K562 (cell line): ENCODE measurements around the gene TMA7B. TPM values are rescaled to one million over a fixed set of nuclear protein-coding genes. Genes with fewer than 3 reads are reported as not detected.
A peak's percentile ranks its signal among the peaks of the same experiment; 100 is the strongest.

Experiments used
- E2F5 ChIP-seq: sonication (generic); formaldehyde crosslinking; IDR thresholded peaks from 2 replicates; pipeline ENCODE4 v1.8.0; 2022; ENCODE audit warnings: mild to moderate bottlenecking, missing genetic modification reagents
- HMGN3 ChIP-seq: IDR thresholded peaks from 2 replicates; pipeline ENCODE4 v1.6.1; 2011; ENCODE audit warnings: borderline replicate concordance, low read depth, mild to moderate bottlenecking, mixed read lengths, low read length; ENCODE audit not compliant: insufficient read length; ENCODE audit errors: extremely low read depth
- HOXB6 ChIP-seq: fragments of 250-450 bp; sonication (Bioruptor Pico); IDR thresholded peaks from 2 replicates; pipeline ENCODE4 v1.5.1; 2022; ENCODE audit warnings: mild to moderate bottlenecking, borderline replicate concordance
- LEF1 ChIP-seq: fragments of 450-650 bp; IDR thresholded peaks from 2 replicates; pipeline ENCODE4 v1.6.1; 2016; ENCODE audit warnings: mild to moderate bottlenecking
- MAFF ChIP-seq: IDR thresholded peaks from 2 replicates; pipeline ENCODE4 v1.6.1; 2012; ENCODE audit warnings: low read length, improper control_type of control experiment
- MED1 ChIP-seq: sonication (generic); formaldehyde crosslinking; IDR thresholded peaks from 2 replicates; pipeline ENCODE4 v1.8.1; 2023; ENCODE audit warnings: missing genetic modification reagents, borderline replicate concordance
- NEUROD1 ChIP-seq: fragments of 150-350 bp; IDR thresholded peaks from 2 replicates; pipeline ENCODE4 v1.6.1; 2014; ENCODE audit warnings: borderline replicate concordance, low read length, low read depth; ENCODE audit not compliant: partially characterized antibody
- PHF8 ChIP-seq: fragments of 200-600 bp; sonication (generic); IDR thresholded peaks from 2 replicates; pipeline ENCODE4 v1.6.1; 2012; ENCODE audit warnings: mixed run types, mild to moderate bottlenecking, inconsistent platforms, low read length, moderate library complexity, borderline replicate concordance
- POLR2G ChIP-seq: fragments of 200-400 bp; formaldehyde crosslinking; IDR thresholded peaks from 2 replicates; pipeline ENCODE4 v1.6.1; 2017; ENCODE audit warnings: low read depth, mild to moderate bottlenecking, antibody characterized with exemption, low read length, moderate library complexity
- RERE ChIP-seq: sonication (generic); formaldehyde crosslinking; IDR thresholded peaks from 2 replicates; pipeline ENCODE4 v1.8.0; 2023; ENCODE audit warnings: missing genetic modification reagents, mild to moderate bottlenecking, borderline replicate concordance
- RFX1 ChIP-seq: fragments of 450-650 bp; IDR thresholded peaks from 2 replicates; pipeline ENCODE4 v1.6.1; 2016; ENCODE audit warnings: mild to moderate bottlenecking, moderate library complexity
- RFX7 ChIP-seq: fragments of 250-450 bp; sonication (Bioruptor Pico); IDR thresholded peaks from 2 replicates; pipeline ENCODE4 v1.5.1; 2021; ENCODE audit warnings: mild to moderate bottlenecking
- SNRNP70 ChIP-seq: fragments of 200-400 bp; formaldehyde crosslinking; optimal IDR thresholded peaks from 2 replicates; pipeline ENCODE3; 2017; ENCODE audit warnings: low read depth, low read length
- TEAD1 ChIP-seq, 2 experiments: fragments of 450-650 bp in 1 of 2; sonication (generic) in 1 of 2; formaldehyde crosslinking; IDR thresholded peaks; 2 replicates each; pipeline versions ENCODE4 v1.4.0 to v1.8.0; 2020 to 2022; ENCODE audit warnings: mild to moderate bottlenecking in 2 of 2, missing genetic modification reagents in 1 of 2
- TEAD2 ChIP-seq: fragments of 450-650 bp; IDR thresholded peaks from 2 replicates; pipeline ENCODE4 v1.6.1; 2016; ENCODE audit warnings: missing genetic modification characterization, control low read depth, missing compliant biosample characterization
- THAP7 ChIP-seq: fragments of 250-450 bp; sonication (Bioruptor Pico); IDR thresholded peaks from 2 replicates; pipeline ENCODE4 v1.5.0; 2021
- ZBTB2 ChIP-seq: fragments of 450-650 bp; IDR thresholded peaks from 2 replicates; pipeline ENCODE4 v1.6.1; 2016; ENCODE audit warnings: antibody characterized with exemption
- ZEB2 ChIP-seq: fragments of 450-650 bp; IDR thresholded peaks from 2 replicates; pipeline ENCODE4 v1.6.1; 2016
- ZFP1 ChIP-seq: fragments of 450-650 bp; formaldehyde crosslinking; IDR thresholded peaks from 2 replicates; pipeline ENCODE4 v1.4.0; 2020; ENCODE audit warnings: mild to moderate bottlenecking, mixed read lengths
- polyA plus RNA-seq, 8 experiments: library from polyadenylated mRNA; depleted of rRNA in 4 of 8; stranded (reverse) in 5 of 8; unstranded in 3 of 8; fragments of >200 nt; fragmentation: Nextera tagmentation in 2 of 8; fragmentation: Illumina TruSeq in 1 of 8; extraction: Ambion mirVana in 2 of 8; extraction: Trizol in 1 of 8; gene quantifications; 2 replicates each; pipeline versions ENCODE4 v1.2.1 to v1.2.3, GENCODE V29; 2011 to 2014; ENCODE audit warnings: inconsistent platforms in 1 of 8, missing spikeins in 1 of 8
- total RNA-seq, 7 experiments: library from RNA; depleted of rRNA in 6 of 7; stranded (reverse); fragments of >200 nt in 6 of 7; fragmentation: Illumina TruSeq in 2 of 7; extraction: Trizol in 2 of 7; gene quantifications; 2 replicates each; pipeline versions ENCODE4 v1.2.1 to v1.2.3, GENCODE V29; 2011 to 2021; ENCODE audit warnings: low replicate concordance in 1 of 7

The TMA7B gene
- total and polyA plus RNA-seq, 9 of the 15 experiments (the other 6 are each of a cell fraction or from before 2014, with no cell fraction given), result 5.6 to 14.2 (median 11.8) TPM

GRCh38 chr22:39946503-39947219 lies 13.5 kb upstream of the TMA7B start (continued):
- TF ChIP-seq POLR2G (no peak), LEF1 (peak; percentile 87; the same call in 1 of the 2 replicates), MED1 (no peak), SNRNP70 (no peak), THAP7 (CRISPR knock-in tag) (no peak), ZEB2 (no peak; the same call in 1 of the 2 replicates), PHF8 (peak; percentile 38; the same call in 1 of the 2 replicates), TEAD1 (CRISPR knock-in tag; IDR thresholded peaks at IDR 0.05) (0 out of 4 replicates have a peak, but pooled peaks of 1 of the 2 experiments have one; percentile 6), NEUROD1 (peak; percentile 83), TEAD2 (tag) (no peak), HMGN3 (peak; percentile 82), E2F5 (CRISPR knock-in tag) (no peak), RERE (CRISPR knock-in tag) (no peak), ZBTB2 (peak; percentile 68; the same call in 1 of the 2 replicates), RFX7 (CRISPR knock-in tag) (no peak), HOXB6 (CRISPR knock-in tag) (no peak), MAFF (no peak), RFX1 (no peak), ZFP1 (CRISPR knock-in tag) (no peak)
